Measurements from ENCODE around the gene SPIRE1.

DNA sequence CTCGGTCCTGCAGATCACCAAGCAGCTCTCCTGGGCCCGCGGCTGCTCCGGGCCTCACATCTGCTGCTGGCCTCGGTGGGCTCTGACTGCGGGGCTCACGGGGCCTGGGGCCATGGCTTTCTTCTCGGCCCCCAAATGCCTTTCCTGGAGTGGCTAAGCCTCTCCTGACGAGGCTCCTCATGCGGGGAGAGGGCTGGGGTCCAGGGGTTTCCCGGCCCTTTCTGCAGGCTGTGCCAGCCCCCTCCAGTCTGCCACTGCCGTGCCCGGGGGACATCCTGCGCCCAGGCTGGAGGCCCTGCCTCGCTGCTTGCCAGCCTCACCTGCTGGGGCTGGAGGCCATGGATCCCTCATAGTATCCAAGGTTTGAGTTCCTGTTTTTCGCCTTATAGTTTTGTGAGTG lies 226.3 kb downstream of the SPIRE1 start:
- TF ChIP-seq, protein P1, sequence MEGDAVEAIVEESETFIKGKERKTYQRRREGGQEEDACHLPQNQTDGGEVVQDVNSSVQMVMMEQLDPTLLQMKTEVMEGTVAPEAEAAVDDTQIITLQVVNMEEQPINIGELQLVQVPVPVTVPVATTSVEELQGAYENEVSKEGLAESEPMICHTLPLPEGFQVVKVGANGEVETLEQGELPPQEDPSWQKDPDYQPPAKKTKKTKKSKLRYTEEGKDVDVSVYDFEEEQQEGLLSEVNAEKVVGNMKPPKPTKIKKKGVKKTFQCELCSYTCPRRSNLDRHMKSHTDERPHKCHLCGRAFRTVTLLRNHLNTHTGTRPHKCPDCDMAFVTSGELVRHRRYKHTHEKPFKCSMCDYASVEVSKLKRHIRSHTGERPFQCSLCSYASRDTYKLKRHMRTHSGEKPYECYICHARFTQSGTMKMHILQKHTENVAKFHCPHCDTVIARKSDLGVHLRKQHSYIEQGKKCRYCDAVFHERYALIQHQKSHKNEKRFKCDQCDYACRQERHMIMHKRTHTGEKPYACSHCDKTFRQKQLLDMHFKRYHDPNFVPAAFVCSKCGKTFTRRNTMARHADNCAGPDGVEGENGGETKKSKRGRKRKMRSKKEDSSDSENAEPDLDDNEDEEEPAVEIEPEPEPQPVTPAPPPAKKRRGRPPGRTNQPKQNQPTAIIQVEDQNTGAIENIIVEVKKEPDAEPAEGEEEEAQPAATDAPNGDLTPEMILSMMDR (IDR thresholded peaks at IDR 0.05) = no peak
- TF ChIP-seq POLR2AphosphoS5 (IDR thresholded peaks at IDR 0.05) (no peak), POLR2A (IDR thresholded peaks at IDR 0.05) (no peak)

Measured in prostate gland (tissue), 2 donors.